ENCODE results near the gene ABHD2.

The ABHD2 gene

GRCh38 chr15:89066280-89066679, 22.0 kb upstream of the ABHD2 start:
- in situ Hi-C loops (cut with HindIII; ENCODE audit: low sequenced_read_pairs) = no loop called here
- H3K4me3 ChIP-seq (ENCODE audit: low read depth, low read length) = no peak overlapping the region
- no peak for DNase-seq (ENCODE audit: low read depth, low spot score)
- TF ChIP-seq CTCF (IDR thresholded peaks at IDR 0.05; ENCODE audit: low read depth, low read length) = no peak

- TF ChIP-seq CTCF (IDR thresholded peaks at IDR 0.05; ENCODE audit: low read depth, low read length) = no peak
- in situ Hi-C loops (cut with HindIII; ENCODE audit: low sequenced_read_pairs) = no loop called here
- DNase-seq (ENCODE audit: low read depth, low spot score) = peak; percentile 75
- H3K4me3 ChIP-seq (ENCODE audit: low read depth, low read length) = no peak overlapping the region
These were observed 20.5 kb upstream of the ABHD2 start for GRCh38 chr15:89067751-89068150.

GRCh38 chr15:89068325-89068784, 19.9 kb upstream of the ABHD2 start:
- in situ Hi-C loops (cut with HindIII; ENCODE audit: low sequenced_read_pairs) = no loop called here
- no peak overlapping the region for H3K4me3 ChIP-seq (ENCODE audit: low read depth, low read length)
- no peak for TF ChIP-seq CTCF (IDR thresholded peaks at IDR 0.05; ENCODE audit: low read depth, low read length)
- peak; percentile 98 for DNase-seq (ENCODE audit: low read depth, low spot score)

GRCh38 chr15:89070197-89071124, 17.8 kb upstream of the ABHD2 start:
- H3K4me3 ChIP-seq (ENCODE audit: low read depth, low read length) = no peak overlapping the region
- no peak for TF ChIP-seq CTCF (IDR thresholded peaks at IDR 0.05; ENCODE audit: low read depth, low read length)
- in situ Hi-C loops (cut with HindIII; ENCODE audit: low sequenced_read_pairs) = no loop called here
- no peak for DNase-seq (ENCODE audit: low read depth, low spot score)

- no peak overlapping the region for H3K4me3 ChIP-seq (ENCODE audit: low read depth, low read length)
- in situ Hi-C loops (cut with HindIII; ENCODE audit: low sequenced_read_pairs) = no loop called here
- no peak for TF ChIP-seq CTCF (IDR thresholded peaks at IDR 0.05; ENCODE audit: low read depth, low read length)
- DNase-seq (ENCODE audit: low read depth, low spot score) = no peak
These were observed 16.8 kb upstream of the ABHD2 start for GRCh38 chr15:89071471-89071870.

- no peak overlapping the region for H3K4me3 ChIP-seq (ENCODE audit: low read depth, low read length)
- no peak for DNase-seq (ENCODE audit: low read depth, low spot score)
- no peak for TF ChIP-seq CTCF (IDR thresholded peaks at IDR 0.05; ENCODE audit: low read depth, low read length)
- in situ Hi-C loops (cut with HindIII; ENCODE audit: low sequenced_read_pairs) = no loop called here
These were observed 15.9 kb upstream of the ABHD2 start for GRCh38 chr15:89072277-89072869.

Data from astrocyte of the spinal cord (primary cell).